ENCODE results near the gene ANP32A. TPM values are rescaled to one million over a fixed set of nuclear protein-coding genes. Genes with fewer than 3 reads are reported as not detected.
A peak's percentile ranks its signal among the peaks of the same experiment; 100 is the strongest.

ANP32A gene
- total RNA-seq, 1 experiment from 2014 or later, result 273 TPM

DNA sequence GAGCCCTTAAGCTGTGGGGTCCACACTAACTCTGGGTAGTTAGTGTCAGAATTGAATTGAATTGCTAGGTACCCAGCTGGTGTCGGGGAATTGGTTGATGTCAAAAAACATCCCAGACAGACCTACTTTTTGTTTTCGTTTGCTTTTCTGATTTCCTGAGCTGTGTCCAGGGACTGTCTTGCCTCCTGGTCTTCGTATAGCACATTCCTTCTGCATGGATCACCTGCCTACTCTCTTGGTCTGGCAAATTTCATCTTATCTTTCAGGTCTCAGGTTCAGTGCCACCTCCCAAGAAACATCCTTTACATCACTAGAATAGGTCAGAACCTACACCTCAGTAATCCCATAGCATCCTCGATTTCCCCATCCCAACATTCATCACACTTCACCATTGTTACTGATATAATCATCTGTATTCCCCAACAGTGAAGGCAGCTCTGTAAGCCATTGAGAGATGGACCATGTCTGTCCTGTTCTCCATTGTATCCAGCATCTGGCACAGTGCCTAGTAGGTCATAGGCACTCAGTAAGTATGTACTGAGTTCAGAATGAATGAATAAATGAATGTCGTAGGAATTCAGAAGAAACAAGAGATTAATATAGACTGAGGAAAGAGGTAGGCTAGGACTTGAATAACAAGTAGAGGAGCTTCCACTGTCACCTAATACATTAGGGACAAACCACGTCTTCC is 81.2 kb downstream of the ANP32A start:
- no peak for DNase-seq
- Histone ChIP-seq H3K4me1 (no peaks in the 10 kb centered on the region), H3K36me3 (no peaks in the 10 kb centered on the region), H3K4me3 (no peak overlapping the region), H3K9me3 (replicated peaks) (no peaks in the 10 kb centered on the region), H3K27ac (no peak overlapping the region), H3K27me3 (0 out of 2 replicates have a peak, but pooled peaks cover 6% of the 10 kb centered on the region)

DNA sequence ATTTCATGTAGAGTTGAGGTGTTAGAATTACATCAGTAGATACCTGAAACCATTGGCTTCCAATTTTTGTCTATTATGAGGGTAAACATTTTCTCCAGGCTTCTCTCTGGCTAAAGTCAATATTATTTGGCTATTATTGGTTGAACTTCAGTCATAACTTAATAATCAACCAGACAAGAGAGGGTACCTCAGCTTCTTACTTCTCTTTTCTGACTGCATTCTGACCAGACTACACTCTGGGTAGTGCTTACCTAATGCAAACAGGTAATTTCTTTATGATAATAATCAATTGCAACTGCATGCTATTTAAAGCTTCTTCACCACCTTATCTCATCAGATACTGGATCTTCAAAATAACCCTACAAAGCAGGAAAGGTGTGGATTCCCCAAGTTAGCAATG is 85.1 kb downstream of the ANP32A start:
- H3K27me3 ChIP-seq, result peaks cover 17% of the 10 kb centered on the region
- H3K27ac ChIP-seq, result no peak overlapping the region
- no peaks in the 10 kb centered on the region for H3K4me1 ChIP-seq
- H3K36me3 ChIP-seq, result no peaks in the 10 kb centered on the region
- no peak for DNase-seq
- H3K9me3 ChIP-seq (replicated peaks), result no peaks in the 10 kb centered on the region
- no peak overlapping the region for H3K4me3 ChIP-seq

DNA sequence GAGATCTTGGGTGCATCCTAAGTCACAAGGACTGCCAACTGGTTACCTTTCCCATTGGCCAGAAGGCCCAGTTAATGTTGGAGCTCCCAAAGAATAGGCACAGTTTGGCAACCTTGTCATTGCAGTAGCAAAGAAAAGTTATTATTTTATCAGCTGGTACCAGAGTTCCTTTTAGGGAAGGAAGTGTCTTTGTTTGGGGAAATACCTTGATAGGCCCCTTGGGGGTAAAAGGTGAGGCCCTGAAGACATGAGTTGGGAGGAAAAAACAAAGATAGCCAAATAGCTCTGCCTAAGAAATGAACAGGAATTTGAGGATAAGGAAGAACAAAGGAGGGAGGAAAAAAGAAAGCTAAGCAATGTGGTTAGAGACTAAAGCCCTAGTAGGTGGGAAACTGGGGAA is 85.8 kb downstream of the ANP32A start:
- Histone ChIP-seq H3K4me3 (no peak overlapping the region), H3K9me3 (replicated peaks) (no peaks in the 10 kb centered on the region), H3K36me3 (no peaks in the 10 kb centered on the region), H3K27me3 (peaks cover 20% of the 10 kb centered on the region), H3K4me1 (no peaks in the 10 kb centered on the region), H3K27ac (no peak overlapping the region)
- no peak for DNase-seq

DNA sequence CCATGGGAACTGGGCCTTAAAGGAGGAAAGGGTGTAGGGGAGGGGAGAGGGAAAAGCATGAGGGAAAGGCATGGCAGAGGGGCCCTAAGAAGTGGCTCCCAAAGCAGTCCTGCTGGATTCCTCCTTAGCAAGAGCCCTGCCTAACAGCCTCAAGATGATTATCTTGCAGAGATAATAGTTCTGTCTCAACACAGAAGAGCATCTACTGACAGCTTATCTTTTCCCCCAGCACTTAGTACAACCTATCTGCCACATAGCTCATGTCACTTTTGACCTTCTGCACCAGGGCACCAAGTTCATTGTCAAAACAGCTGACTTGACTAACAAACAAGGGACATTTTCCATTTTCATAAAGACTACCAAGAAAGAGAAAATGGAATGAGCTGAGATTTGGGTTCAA is 86.3 kb downstream of the ANP32A start:
- Histone ChIP-seq H3K9me3 (replicated peaks) (no peaks in the 10 kb centered on the region), H3K4me3 (no peak overlapping the region), H3K27me3 (peaks cover 21% of the 10 kb centered on the region), H3K36me3 (no peaks in the 10 kb centered on the region), H3K27ac (no peak overlapping the region), H3K4me1 (no peaks in the 10 kb centered on the region)
- no peak for DNase-seq

DNA sequence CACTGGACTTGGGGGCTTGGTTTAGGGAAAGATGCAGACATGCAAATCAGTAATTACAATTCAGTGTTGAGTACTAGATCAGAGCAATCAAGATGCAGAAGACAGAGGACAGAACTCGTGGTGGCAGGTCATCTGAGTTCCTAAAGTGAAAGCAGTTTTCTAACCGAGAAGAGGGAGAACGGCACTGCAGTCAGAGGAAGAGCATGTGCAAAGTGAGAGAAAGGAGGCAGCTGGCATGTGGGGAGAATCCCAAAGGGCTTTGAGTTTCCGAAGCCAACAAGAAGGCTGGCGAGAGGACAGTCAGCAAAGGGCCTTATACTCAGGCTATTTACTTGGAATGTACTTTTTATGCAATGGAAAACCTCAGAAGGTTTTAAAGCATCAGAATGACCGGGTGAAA is 87.0 kb downstream of the ANP32A start:
- no peak overlapping the region for H3K4me3 ChIP-seq
- no peak for DNase-seq
- H3K36me3 ChIP-seq, result no peaks in the 10 kb centered on the region
- no peaks in the 10 kb centered on the region for H3K4me1 ChIP-seq
- no peak overlapping the region for H3K27ac ChIP-seq
- H3K27me3 ChIP-seq, result peaks cover 21% of the 10 kb centered on the region
- no peaks in the 10 kb centered on the region for H3K9me3 ChIP-seq (replicated peaks)

DNA sequence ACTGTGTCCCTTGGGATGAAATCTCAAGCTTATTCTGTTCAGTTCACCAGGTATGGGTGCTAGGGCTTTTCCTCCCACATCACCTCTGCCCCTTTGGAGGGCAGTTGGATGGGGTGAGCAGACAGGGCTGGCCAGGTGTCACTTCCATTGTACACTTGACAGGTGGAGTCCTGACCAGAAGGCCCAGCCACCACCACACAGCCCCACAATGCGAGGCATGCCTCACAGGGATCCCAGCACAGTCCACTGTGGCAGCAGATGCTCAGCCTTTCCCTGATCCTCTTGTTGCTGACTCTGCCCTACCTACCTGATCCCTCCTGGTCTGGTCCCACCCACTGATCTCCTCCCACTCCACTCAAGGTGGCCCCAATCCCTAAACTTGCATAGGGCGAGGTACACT is 88.2 kb downstream of the ANP32A start:
- no peak for DNase-seq

GRCh38 chr15:68730976-68731897 is 89.5 kb downstream of the ANP32A start:
- no peak overlapping the region for H3K27ac ChIP-seq
- H3K9me3 ChIP-seq (replicated peaks), result no peaks in the 10 kb centered on the region
- no peaks in the 10 kb centered on the region for H3K36me3 ChIP-seq
- no peak for DNase-seq
- H3K4me1 ChIP-seq, result no peaks in the 10 kb centered on the region
- H3K4me3 ChIP-seq, result no peak overlapping the region
- peaks cover 22% of the 10 kb centered on the region for H3K27me3 ChIP-seq

More for the DNA sequence above, 88.2 kb downstream of the ANP32A start:
- no peaks in the 10 kb centered on the region for H3K36me3 ChIP-seq
- H3K4me1 ChIP-seq, result no peaks in the 10 kb centered on the region
- no peaks in the 10 kb centered on the region for H3K9me3 ChIP-seq (replicated peaks)
- no peak overlapping the region for H3K27ac ChIP-seq
- no peak overlapping the region for H3K4me3 ChIP-seq
- peaks cover 22% of the 10 kb centered on the region for H3K27me3 ChIP-seq

GRCh38 chr15:68730471-68730919 is 90.2 kb downstream of the ANP32A start:
- H3K36me3 ChIP-seq, result no peaks in the 10 kb centered on the region
- no peaks in the 10 kb centered on the region for H3K9me3 ChIP-seq (replicated peaks)
- H3K4me1 ChIP-seq, result no peaks in the 10 kb centered on the region
- no peak overlapping the region for H3K27ac ChIP-seq
- peaks cover 22% of the 10 kb centered on the region for H3K27me3 ChIP-seq
- no peak overlapping the region for H3K4me3 ChIP-seq
- DNase-seq, result peak in 1 of 2 experiments; percentile 58

- H3K27me3 ChIP-seq, result peaks cover 22% of the 10 kb centered on the region
- no peaks in the 10 kb centered on the region for H3K4me1 ChIP-seq
- H3K36me3 ChIP-seq, result no peaks in the 10 kb centered on the region
- H3K27ac ChIP-seq, result no peak overlapping the region
- DNase-seq, result no peak
- H3K9me3 ChIP-seq (replicated peaks), result no peaks in the 10 kb centered on the region
- no peak overlapping the region for H3K4me3 ChIP-seq
Observed at GRCh38 chr15:68729789-68730411, 90.8 kb downstream of the ANP32A start.

Other genes with a start within 250 kb of the ANP32A start
- gene CORO2B, start 241.9 kb downstream of the ANP32A start, total RNA-seq (2014; rRNA removed; shearing (Covaris generic)), result not detected in 2 replicates
- not detected in 2 replicates for gene SPESP1, start 109.6 kb upstream of the ANP32A start, total RNA-seq (2014; rRNA removed; shearing (Covaris generic))
- gene NOX5, start 193.8 kb upstream of the ANP32A start, total RNA-seq (2014; rRNA removed; shearing (Covaris generic)), result not detected in 2 replicates